Right lung (tissue), 5 donors: ENCODE results near the gene UHRF1. TPM values are rescaled to one million over a fixed set of nuclear protein-coding genes. Genes with fewer than 3 reads are reported as not detected.
"Not testable (repeated sequence)": the region's sequence is repeated elsewhere in the genome, so short reads cannot be mapped to it uniquely, and the experiment has no call there.

Experiments
- DNase-seq, 2 donors: peaks; one replicate each; pipeline ENCODE4 v3.0.0-alpha.2; 2013
- polyA plus RNA-seq, 5 donors: library from polyadenylated mRNA; unstranded; fragments of 120-200 nt; gene quantifications; one replicate each; pipeline versions ENCODE4 v1.2.1 to v1.2.3, GENCODE V29; 2013; ENCODE audit warnings: inconsistent platforms in 1 of 5, low replicate concordance in 1 of 5; ENCODE audit not compliant: insufficient read length in 5 of 5, insufficient read depth in 1 of 5

The UHRF1 gene
- polyA plus RNA-seq, 5 donors = 17.5 to 24.6 (median 23.0) TPM

DNA sequence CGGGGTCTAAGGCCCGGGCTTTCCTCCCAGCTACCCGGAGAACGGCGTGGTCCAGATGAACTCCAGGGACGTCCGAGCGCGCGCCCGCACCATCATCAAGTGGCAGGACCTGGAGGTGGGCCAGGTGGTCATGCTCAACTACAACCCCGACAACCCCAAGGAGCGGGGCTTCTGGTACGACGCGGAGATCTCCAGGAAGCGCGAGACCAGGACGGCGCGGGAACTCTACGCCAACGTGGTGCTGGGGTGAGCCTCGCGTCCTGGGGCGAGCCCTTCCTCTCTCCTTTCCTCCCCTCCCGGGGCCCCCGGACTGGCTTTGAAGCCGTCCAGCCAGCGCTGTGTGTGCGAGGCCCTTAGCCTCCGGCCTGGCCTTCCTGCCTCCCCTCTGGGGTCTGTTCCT is 23.4 kb downstream of the UHRF1 start:
- DNase-seq = no peak

DNA sequence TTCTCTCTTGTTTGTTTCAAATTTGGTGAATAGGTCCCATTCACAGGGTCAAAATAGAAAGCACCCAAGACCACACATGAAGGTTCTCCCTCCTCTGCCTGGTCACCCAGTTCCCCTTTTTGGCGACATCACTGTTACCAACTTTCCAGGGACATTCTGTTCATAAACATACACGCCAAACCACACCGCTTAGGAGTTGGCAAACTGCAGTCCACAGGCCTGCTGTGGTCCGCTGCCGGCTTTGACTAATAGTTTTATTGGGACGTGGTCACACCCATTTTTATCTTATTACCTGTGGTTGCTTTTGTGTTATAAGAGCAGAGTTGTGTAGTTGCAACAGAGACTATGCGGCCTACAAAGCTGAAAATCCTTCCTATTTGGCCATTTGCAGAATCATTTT is 24.2 kb downstream of the UHRF1 start:
- no peak for DNase-seq

DNA sequence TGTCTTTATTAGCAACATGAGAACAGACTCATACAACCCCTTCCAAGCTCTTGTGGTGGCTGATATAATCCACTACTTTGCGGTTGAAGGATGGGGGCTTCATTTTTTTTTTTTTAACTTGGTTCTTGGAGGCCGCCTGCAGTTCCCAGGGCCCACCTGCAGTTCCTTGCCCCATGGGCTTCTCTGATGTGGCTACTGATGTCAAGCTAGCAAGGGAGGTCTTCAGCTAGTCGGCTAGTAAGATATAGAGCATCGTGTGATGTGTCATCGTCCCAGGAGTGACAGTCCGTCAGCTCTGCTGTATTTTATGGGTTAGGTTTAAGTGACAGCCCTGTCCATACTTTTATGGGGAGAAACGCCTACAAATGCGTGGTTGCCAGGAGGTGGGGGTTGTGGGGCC is 26.1 kb downstream of the UHRF1 start:
- DNase-seq = no peak

DNA sequence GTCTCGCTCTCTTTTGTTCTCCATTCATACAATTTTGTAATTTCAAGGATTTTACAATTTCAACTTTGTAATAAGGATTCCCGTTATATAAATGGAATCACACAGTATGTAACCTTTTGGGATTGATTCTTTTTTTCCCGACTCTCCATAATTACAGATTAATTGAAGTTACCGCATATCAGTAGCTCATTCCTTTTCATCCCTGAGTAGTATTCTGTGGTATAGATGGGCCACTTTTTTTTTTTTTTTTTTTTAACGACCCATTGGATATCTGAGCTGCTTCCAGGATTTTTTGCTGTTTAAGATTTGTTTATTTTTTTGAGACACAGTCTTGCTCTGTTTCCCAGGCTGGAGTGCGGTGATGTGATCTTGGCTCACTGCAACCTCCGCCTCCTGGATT is 27.8 kb downstream of the UHRF1 start:
- no peak for DNase-seq

DNA sequence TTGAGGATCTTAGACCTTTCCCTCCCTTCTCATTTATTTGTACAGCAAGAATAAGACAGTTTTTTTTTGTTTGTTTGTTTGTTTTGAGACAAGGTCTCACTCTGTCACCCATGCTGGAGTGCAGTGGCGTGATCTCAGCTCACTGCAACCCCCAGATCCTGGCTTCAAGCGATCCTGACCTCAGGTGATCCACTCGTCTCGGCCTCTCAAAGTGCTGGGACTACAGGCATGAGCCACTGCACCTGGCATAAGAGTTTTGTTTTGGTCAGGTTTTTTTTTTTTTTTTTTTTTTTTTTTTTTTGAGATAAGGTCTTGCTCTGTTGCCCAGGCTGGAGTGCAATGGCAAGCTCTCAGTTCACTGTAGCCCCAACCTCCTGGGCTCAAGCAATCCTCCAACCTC is 29.2 kb downstream of the UHRF1 start:
- not testable (repeated sequence) for DNase-seq

DNA sequence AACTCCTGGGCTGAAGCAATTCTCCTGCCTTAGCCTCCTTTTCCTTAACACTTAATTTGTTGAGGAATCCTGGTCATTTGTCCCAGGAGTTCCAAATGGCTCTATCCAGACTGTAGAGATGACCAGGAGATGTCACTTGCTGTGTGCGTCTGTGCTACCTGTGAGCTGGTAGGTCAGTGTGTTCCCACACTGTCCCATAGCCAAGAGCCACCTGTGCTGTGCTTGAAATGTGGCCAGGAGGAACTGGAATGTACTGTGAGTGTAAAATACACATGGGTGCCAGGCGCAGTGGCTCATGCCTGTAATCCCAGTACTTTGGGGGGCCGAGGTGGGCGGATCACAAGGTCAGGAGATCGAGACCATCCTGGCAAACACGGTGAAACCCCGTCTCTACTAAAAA is 30.2 kb downstream of the UHRF1 start:
- no peak for DNase-seq

DNA sequence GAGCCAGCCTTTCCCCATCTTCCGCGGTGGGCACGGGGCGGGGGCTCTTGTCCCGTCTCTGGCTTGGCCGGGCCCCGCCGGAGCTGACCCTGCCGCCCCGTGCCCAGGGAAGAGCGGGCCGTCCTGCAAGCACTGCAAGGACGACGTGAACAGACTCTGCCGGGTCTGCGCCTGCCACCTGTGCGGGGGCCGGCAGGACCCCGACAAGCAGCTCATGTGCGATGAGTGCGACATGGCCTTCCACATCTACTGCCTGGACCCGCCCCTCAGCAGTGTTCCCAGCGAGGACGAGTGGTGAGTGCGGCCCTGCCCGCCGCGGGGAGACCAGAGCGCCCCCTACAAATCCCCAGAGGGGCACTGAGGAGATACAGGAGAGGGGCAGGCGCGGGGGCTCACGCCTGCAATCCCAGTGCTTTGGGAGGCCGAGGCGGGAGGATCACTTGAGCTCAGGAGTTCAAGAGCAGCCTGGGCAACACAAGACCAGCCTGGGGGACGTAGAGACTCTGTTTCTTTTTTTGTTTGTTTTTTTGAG is 32.4 kb downstream of the UHRF1 start:
- not testable (repeated sequence) for DNase-seq

DNA sequence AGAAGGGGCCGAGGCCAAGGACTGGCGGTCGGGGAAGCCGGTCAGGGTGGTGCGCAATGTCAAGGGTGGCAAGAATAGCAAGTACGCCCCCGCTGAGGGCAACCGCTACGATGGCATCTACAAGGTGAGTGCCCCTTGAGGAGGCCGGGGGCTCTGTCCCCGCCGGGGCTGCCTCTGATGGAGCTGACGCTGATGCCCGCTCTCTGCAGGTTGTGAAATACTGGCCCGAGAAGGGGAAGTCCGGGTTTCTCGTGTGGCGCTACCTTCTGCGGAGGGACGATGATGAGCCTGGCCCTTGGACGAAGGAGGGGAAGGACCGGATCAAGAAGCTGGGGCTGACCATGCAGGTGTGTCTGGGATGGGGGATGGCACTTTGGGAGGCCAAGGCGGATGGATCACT is 41.3 kb downstream of the UHRF1 start:
- DNase-seq = not testable (repeated sequence)

DNA sequence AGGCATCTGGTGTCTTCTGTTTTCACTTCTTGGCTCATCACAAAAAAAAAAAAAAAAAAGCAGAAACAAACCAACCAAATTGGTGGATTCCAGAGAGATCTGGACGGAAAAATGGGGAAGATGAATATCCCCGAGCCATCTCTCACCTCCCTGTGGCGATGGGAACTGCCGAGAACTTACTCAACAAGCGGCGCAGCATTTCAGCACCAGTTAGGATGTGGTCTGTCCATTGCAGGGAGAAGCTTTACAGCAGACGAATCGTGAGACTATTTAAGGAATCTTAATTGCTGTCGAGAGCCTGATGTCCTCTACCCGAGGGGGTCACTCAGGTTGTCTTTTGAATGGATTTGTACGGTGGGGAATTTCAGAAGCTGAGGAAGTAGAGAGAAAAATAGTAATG is 42.4 kb downstream of the UHRF1 start:
- DNase-seq = no peak

DNA sequence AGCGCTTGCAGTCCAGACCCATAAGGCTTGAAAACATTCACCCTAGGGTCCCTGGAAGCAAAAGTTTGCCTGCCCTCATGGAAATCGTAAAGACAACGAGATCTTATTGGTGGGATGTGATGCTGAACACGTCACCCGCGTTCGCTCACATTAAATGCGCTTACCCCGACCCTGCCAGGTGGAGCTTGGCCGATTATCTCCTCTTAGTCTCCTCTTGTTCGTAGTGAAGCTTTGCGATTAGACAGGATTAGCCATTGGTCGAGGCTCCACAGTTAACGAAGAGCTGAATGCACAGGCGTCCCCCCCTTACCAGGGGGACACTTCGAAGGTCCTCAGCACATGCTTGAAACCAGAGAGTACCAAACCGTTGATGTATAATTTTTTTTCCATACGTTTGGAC is 43.6 kb downstream of the UHRF1 start:
- no peak for DNase-seq

DNA sequence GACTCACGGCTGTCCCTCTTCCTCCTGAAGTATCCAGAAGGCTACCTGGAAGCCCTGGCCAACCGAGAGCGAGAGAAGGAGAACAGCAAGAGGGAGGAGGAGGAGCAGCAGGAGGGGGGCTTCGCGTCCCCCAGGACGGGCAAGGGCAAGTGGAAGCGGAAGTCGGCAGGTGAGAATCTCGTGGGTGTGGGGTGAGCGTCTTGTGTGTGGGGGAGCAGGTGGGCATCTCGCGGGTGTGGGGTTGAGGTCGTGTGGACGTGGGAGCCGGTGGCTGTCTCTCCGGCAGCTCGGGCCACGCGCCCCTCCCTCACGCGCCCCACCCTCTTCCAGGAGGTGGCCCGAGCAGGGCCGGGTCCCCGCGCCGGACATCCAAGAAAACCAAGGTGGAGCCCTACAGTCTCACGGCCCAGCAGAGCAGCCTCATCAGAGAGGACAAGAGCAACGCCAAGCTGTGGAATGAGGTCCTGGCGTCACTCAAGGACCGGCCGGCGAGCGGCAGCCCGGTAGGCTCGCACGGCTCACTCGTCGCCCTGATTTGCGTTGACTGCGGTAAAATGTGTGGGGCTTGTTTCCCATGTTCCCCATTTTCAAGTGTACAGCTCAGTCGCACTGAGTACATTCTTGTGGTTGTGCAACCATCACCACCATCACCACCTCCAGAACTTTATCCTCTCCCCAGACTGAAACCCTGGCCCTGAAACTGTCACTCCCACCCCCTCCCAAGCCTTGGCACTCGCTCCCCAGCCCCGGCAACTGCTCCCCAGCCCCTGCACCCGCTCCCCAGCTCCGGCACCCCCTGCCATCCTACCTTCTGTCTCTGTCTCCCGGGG is 45.2 kb downstream of the UHRF1 start:
- DNase-seq = not testable (repeated sequence)

DNA sequence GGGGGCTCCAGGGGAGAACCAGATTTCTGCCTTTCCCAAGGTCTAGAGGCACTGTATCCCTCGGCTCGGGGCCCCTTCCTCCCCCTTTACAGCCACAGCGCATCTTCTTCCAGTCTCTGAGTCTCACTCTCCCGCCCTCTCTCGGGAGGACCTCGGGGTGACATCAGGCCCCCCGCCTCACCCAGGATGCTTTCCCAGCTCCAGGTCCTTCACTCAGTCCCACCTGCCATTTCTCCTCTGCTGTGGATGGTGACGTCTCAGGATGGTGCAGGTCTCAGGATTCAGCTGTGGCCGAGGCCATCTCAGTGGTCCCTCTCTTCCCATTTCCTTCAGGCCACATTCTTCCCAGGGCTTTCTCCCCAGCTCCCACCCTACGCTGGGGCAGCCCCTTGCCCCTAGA is 46.0 kb downstream of the UHRF1 start:
- DNase-seq = no peak

DNA sequence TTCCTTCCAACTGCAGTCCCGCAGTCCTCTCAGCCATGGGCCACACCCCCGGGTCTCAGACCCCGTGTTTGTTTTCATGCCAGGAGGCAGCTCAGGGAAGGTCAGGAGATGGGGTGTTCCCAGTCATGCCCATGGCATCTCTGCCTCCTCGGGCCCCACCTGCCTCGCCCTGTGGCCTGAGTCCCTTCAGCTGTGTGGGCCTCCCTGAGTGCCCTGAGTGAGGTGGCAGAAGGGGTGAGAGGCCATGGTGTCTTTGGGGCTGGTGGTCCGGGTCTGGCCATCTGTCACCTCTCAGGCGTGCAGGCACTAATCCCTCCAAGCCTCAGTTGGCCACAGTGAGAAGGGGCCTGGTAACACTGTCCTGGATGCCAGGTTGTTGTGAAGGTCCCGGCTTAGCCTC is 48.7 kb downstream of the UHRF1 start:
- DNase-seq = no peak

DNA sequence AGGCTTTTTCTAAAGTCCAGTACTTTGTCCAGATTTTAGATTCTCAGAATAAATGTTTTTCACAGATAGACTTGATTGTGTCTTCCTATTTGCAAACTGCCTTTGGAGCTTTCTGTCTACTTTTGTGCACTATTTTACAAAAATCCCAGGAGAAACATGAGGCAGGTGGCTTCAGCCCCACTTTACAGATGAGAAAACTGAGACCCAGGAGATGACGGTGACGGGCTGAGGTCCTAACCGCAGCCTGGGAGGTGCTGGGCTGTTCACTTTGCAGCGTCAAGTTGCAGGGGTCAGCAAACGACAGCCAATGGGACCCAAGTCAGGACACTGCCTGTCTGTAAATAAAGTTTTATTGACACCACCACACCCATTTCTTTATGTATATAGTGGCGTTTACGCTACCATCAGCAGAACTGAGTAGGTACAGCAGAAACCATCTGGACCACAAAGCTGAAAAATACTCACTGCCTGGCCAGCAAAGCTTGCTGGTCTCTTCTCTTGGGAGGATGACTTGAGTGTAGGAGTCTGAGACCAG is 52.9 kb downstream of the UHRF1 start:
- no peak for DNase-seq

DNA sequence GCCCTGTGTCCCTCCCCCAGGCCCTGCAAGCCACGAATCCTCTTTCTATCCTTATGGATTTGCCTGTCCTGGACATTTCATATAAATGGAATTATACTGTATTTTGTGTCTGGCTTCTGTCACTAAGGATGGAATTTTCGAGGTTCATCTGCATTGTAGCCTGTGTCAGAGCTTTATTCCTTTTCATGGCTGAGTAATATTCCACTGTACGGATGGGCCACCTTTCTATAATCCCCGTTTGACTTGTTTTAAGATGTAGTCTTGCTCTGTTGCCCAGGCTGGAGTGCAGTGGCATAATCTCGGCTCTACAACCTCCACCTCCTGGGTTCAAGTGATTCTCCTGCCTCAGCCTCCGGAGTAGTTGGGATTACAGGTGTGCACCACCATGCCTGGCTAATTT is 55.8 kb downstream of the UHRF1 start:
- DNase-seq = no peak

DNA sequence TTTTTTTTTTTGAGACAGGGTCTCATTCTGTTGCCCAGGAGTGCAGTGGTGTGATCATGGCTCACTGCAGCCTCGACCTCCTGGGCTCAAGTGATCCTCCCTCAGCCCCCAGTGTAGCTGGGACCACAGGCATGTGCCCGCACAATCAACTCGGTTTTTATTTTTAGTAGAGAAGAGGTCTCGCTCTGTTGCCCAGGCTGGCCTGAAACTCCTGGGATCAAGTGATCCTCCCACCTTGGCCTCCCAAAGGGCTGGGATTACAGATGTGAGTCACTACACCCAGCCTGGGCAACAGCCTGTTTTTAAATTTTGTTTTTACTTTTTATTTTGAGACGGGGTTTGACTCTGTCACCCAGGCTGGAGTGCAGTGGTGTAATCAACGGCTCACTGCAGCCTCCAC is 57.3 kb downstream of the UHRF1 start:
- DNase-seq = no peak

DNA sequence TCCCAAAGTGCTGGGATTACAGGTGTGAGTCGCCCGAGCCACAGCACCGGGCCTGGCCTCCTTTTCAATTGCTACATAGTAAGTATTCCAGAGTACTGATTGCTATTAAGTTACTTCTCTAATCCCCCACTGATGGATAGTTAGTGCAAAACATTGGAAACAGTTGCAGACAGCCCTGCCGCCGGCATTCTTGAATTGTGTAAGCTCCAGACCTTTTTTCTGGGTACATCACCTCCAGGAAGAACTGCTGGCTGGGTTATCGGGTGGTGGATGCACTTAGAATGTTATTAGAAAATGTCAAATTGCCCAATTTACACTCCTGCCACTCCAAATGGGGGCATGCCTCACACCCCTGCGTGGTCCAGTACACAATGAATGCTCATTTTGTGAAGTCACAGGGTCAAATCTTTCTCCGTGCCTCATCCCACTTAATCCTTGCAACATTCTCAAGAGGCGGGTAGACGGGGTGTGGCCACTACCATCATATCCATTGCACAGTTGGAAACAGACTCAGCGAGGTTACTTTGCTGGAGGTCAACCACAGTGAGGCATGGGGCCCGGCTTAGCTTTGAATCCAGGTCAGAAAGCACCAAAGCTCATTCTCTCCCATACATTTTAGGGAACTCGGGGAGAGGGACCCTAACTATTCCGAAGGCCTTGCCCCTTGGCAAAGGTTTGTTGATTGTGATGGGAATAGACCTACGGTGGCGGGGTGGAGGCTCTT is 58.6 kb downstream of the UHRF1 start:
- DNase-seq = no peak

DNA sequence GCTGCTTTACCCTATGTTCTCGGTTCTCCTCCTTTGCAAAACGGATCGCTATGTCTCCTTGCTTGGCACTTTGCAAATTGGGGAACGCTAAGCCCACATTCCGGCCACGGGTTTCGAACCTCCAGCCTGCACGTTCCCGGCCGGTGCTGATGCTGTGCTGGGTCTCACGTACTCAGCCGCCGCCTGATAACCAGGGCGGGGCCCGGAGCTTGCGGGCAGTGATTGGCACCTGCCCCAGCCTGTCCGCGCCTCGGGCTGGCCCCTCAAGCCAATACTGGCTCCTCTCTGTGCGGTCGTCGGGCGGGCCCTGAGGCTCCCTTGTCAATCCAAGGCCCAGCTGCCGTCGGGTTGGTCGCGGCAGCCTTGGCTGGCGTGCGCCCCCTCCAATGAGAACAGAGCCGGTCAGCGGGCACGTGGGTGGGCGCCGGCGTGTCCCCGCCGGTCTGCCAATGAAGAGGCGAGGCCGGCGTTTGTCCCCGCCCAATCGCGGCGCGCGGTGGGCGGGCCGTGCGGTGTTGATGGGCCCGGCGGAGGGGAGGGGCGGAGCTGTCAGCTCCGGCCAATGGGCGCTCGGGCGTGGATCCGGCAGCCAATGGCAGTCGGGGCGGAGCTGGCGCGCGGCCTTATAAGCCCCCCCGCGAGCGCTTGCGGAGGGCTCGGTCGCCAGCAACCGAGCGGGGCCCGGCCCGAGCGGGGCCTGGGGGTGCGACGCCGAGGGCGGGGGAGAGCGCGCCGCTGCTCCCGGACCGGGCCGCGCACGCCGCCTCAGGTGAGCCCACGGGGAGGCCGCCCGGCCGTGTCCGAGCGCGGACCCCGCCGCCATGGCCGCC is 59.4 kb downstream of the UHRF1 start, which contains the start of gene KDM4B:
TSS of gene KDM4B (plus strand) at position 652 of the 830 bp plus-strand sequence. CDS start 63,778 bp downstream, outside the sequence.
- peak; percentile 100 for DNase-seq

DNA sequence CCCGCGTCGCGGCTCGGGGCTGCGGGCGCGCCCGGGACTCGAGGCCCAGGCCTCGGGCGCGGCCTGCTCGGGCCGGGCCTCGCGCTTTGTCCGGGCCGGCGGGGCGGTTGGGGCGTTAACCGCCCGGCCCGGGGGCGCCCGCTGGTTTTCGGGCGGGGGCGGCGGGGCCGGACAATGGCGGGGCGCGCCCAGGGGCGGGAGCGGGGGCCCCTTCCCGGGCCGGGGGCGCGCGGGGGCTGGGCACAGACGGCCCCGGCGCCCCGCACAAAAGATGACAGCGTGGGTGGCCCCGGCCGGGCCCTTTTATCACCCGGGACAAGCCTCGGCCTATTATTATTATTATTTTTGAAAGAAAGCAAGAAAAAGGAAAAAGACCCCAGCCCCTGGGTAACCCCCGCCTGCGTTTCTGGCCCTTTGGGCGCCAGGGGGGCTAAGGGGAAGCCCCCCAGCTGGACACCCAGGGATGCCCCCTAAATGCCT is 60.0 kb downstream of the UHRF1 start:
- DNase-seq = no peak

DNA sequence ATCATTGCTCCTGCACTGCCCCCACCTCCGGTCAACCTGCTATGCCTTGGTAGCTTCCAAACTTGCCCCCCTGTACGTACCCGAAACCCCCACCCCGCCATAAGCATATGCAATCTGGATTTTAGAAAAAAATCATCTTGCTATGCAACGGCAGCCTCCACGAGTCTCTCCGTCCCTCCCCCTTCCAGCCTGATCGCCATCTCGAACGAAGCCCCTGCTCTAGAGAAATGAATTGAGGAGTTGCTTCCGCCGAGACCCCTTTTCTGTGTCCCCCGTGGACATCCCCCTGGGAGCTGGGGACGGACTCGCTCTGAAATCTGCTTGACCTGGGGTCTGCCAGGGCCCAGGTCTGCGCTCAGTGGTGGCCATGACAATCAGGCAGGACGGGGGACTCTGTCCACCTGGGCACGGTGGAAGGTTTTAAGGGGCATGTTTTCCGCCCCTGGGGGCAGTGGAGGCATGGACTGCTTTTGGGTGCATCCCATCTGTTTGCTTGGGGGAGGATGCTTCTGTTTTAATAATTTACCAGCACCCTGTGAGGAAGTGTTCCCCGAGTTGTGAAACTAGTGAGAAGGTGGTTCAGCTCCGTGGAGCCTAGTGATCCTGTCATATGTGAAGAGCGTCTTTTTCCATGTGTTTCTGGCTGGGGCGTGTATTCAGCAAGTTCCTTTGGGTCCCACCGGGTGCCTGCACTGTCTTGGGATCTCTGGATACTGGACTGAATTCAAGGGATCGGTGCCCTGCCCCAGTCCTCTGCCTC is 60.7 kb downstream of the UHRF1 start:
- DNase-seq = no peak
